ENCODE results near the gene HHATL. TPM values are rescaled to one million over a fixed set of nuclear protein-coding genes. Genes with fewer than 3 reads are reported as not detected.

HHATL gene, protein sequence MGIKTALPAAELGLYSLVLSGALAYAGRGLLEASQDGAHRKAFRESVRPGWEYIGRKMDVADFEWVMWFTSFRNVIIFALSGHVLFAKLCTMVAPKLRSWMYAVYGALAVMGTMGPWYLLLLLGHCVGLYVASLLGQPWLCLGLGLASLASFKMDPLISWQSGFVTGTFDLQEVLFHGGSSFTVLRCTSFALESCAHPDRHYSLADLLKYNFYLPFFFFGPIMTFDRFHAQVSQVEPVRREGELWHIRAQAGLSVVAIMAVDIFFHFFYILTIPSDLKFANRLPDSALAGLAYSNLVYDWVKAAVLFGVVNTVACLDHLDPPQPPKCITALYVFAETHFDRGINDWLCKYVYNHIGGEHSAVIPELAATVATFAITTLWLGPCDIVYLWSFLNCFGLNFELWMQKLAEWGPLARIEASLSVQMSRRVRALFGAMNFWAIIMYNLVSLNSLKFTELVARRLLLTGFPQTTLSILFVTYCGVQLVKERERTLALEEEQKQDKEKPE
- total RNA-seq (2014; rRNA removed; shearing (Covaris generic)), result not detected in 2 replicates

DNA sequence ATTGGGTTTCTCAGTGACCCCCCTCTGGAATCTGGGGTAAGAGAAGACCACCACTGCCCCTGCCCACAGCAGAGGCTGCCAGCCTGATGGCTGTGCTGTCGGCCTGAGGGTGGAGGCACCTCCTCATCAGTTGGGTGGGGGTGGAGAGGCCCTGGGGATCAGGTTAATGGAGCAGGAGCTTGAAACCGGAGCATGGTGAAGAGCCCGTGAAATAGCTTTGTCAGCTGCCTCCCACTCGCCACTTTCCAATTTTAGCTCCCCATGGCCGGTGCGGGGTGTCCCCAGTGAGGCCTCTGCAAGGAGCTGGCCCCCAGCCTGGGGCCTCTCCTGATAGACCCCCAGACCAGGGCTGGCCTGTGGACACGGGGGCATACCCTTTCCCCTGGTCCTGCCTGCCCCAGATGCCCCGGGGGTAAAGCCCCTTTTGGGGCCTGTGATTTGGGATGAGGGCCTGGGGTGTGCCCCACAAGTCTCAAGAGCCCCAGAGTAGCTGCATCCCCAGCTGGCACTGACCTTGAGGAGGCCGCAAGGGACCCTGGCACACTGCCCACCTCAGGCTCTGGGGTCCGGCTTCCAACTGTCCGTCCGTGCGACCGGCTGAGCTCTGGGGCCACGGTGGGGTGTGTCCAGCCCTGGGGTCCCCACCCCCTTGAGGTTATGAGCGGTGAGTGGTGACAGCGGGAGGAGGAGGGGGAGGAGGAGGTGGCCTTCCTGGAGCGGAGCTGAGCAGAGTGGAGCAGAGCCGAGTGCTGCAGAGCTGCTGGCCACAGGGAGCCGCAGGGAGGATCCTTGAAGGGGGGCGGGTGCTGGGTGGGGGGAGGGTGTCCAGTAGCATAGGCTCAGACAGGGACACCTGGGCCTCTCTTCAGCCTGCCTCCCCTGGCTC is at the start of gene HHATL:
Gene HHATL, minus strand, starts transcription at position 733 of the 886 bp plus-strand sequence. CDS start 1,972 bp downstream, outside the sequence.
- Histone ChIP-seq H3K27me3 (no peaks in the 10 kb centered on the region), H3K9me3 (replicated peaks) (no peaks in the 10 kb centered on the region), H3K36me3 (no peaks in the 10 kb centered on the region), H3K4me1 (no peaks in the 10 kb centered on the region; the same call in 1 of the 2 replicates), H3K27ac (no peak within 1 kb of the TSS), H3K4me3 (no peak within 1 kb of the TSS)
- DNase-seq, result no peak

DNA sequence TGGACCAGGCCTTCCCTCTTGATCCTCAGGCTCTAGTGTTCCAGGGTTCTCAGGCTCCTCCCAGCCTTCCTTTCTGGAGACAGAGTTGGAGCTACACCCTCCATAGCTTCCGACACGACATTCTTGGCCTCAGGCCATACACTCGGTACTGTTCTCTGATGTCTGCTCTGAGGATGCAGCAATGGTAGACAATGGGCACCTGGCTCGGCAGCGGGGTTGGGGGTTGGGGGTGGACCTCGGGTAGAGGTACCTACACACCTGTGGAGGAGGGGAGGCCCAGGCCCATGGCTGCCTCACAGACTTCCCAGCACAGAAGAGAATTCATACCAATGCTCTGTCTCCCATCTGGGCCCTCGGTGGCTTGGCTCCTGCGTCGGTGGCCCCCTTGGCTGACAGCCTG is 49.0 kb upstream of the HHATL start:
- Histone ChIP-seq H3K4me3 (no peak overlapping the region), H3K9me3 (replicated peaks) (no peaks in the 10 kb centered on the region), H3K4me1 (peaks cover 3% of the 10 kb centered on the region; the same call in 1 of the 2 replicates), H3K27me3 (no peaks in the 10 kb centered on the region), H3K36me3 (no peaks in the 10 kb centered on the region), H3K27ac (no peak overlapping the region)
- DNase-seq, result no peak

DNA sequence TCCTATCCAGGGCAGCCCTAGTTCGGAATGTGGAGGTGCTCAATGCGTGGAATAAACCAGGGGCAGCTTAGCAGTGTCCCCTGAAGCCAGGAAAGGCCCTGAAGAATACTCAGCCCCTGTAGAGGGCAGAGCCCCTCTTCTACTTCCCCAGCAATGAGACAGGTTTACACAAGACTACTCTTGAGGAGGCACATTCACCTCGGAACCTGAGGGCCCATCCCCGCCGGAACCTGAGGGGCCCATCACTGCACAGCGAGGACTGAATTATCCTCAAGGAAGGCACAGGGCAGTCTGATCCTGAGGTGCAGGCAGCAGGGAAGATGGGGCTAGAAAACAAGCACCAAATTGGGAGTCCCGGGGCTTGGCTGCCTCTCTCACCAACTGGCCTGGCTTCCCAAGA is 48.2 kb upstream of the HHATL start:
- H3K9me3 ChIP-seq (replicated peaks), result no peaks in the 10 kb centered on the region
- no peak for DNase-seq
- H3K27me3 ChIP-seq, result no peaks in the 10 kb centered on the region
- peaks cover 9% of the 10 kb centered on the region; the same call in 1 of the 2 replicates for H3K4me1 ChIP-seq
- H3K36me3 ChIP-seq, result no peaks in the 10 kb centered on the region
- no peak overlapping the region for H3K4me3 ChIP-seq
- no peak overlapping the region for H3K27ac ChIP-seq

DNA sequence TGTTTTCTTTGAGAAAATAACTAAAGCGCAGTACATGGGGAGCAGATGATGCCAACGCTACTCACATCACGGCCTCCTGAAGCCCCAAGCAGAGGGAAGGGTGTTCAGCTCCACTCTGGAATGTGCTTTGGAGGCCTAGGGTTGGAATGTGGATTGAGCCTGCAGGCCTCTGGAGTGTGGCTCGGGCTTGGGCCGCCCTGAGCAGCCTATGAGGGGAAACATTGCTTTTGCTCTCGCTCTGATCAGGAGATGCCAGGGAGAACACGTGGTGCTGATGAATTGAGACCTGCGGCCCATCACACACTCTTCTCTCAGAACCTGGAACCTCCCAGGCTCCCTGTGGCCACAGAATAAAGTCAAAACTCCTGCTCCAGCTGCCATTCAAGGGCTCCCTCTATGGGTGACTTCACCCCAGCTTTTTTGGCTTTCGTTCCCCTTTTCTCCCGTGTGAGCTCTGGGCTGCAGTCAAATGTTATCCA is 47.2 kb upstream of the HHATL start:
- peak in 1 of 2 experiments; percentile 34 for DNase-seq
- Histone ChIP-seq H3K36me3 (no peaks in the 10 kb centered on the region), H3K27me3 (no peaks in the 10 kb centered on the region), H3K27ac (no peak overlapping the region), H3K4me3 (no peak overlapping the region), H3K9me3 (replicated peaks) (no peaks in the 10 kb centered on the region), H3K4me1 (peaks cover 9% of the 10 kb centered on the region; the same call in 1 of the 2 replicates)

DNA sequence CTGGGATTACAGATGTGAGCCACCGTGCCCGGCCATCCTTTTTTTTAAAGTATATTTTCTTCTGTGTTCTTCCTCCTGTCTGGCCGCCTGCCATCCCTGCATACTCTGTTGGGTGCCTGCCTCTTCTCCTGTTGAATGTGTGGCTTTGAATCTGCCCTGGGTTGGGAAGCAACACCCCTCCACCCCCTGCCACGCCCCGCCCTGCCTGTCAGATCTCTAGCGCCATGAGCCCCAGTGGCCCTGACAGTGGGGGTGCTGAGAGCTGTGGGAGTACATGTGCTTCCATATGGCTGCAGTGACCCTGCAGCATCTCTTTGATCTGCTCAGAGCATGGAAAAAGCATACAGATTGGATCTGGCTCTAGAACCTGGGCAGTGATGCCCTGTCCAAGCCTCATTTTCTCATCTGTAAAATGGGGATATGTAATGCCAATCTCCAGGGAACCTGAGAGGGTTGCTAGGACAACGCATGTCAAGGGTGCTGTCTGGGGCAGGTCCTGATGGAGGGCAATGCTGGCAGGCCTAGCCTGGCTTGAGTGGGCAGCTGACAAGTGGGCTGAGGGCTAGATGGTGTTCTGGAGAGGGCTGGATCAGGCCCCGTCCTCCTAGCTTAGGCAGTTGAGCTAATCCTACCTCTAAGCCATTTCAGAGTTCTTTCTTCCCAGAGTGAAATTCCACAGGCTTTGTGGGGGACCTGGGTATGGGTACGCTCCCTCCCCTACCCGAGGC is 46.6 kb upstream of the HHATL start:
- no peaks in the 10 kb centered on the region for H3K27me3 ChIP-seq
- peaks cover 9% of the 10 kb centered on the region; the same call in 1 of the 2 replicates for H3K4me1 ChIP-seq
- no peaks in the 10 kb centered on the region for H3K9me3 ChIP-seq (replicated peaks)
- no peaks in the 10 kb centered on the region for H3K36me3 ChIP-seq
- no peak for DNase-seq
- no peak overlapping the region for H3K4me3 ChIP-seq
- H3K27ac ChIP-seq, result no peak overlapping the region

DNA sequence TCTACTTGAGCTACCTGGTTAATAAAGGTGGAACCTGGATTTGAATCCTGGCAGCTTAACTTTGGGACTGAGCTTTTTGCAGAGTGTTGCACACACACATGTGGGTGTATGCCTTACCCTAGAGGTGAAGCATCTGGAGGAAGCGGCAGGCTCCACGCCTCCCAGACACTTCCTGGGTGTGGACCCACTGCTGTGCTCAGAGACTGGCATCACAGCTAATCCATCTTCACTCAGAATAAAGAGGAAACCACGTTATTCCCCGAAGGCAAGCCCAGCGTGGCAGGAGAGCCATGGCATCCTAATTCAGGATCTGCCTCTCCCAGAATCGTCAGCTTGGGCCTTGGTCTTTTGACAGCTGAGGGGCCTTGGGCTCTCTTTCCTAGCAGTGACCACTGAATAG is 45.0 kb upstream of the HHATL start:
- Histone ChIP-seq H3K36me3 (no peaks in the 10 kb centered on the region), H3K4me1 (peaks cover 9% of the 10 kb centered on the region; the same call in 1 of the 2 replicates), H3K9me3 (replicated peaks) (no peaks in the 10 kb centered on the region), H3K27me3 (no peaks in the 10 kb centered on the region), H3K4me3 (no peak overlapping the region), H3K27ac (no peak overlapping the region)
- no peak for DNase-seq

GRCh38 chr3:42746455-42747450 is 44.2 kb upstream of the HHATL start:
- peak; percentile 42 to 67 for DNase-seq
- H3K9me3 ChIP-seq (replicated peaks), result no peaks in the 10 kb centered on the region
- peaks cover 9% of the 10 kb centered on the region; the same call in 1 of the 2 replicates for H3K4me1 ChIP-seq

DNA sequence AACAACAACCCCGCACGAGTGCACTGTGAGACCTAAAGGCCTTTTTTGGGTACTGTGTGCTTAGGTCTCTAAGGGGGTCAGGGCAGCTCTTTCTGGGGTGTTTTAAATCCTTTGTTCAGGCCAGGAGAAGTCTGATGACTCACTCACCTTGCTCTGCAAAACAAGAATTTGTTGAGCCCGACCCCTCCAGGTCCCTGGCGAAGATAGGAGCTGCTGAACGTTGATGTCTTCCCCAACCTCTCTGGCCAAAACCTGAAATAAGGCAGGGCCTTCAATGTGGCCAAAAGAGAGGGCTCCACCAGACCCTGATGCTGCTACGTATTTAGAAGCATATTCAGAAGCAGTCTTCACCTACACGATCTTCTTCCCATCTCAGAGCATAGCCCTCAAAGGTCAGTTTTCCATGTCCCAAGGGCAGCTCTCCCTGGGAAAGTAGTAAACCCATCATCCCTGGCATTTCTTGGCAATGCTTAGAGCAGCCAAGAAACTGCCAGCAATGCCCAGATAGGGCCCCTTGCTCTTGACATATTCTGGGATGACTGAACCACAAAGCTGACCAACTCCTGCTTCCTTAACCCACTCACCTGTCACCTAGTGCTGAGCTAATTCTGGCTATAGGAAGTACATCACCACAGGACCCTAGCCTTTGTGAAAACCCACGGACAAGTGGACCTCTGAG is 43.3 kb upstream of the HHATL start:
- no peak for DNase-seq
- Histone ChIP-seq H3K27ac (no peak overlapping the region), H3K4me1 (peaks cover 9% of the 10 kb centered on the region; the same call in 1 of the 2 replicates), H3K36me3 (no peaks in the 10 kb centered on the region), H3K9me3 (replicated peaks) (no peaks in the 10 kb centered on the region), H3K4me3 (no peak overlapping the region), H3K27me3 (no peaks in the 10 kb centered on the region)

More at GRCh38 chr3:42746455-42747450, 44.2 kb upstream of the HHATL start:
- H3K36me3 ChIP-seq, result no peaks in the 10 kb centered on the region
- no peaks in the 10 kb centered on the region for H3K27me3 ChIP-seq
- no peak overlapping the region for H3K4me3 ChIP-seq
- no peak overlapping the region for H3K27ac ChIP-seq

GRCh38 chr3:42745291-42745745 is 42.7 kb upstream of the HHATL start:
- Histone ChIP-seq H3K27me3 (no peaks in the 10 kb centered on the region), H3K27ac (no peak overlapping the region), H3K4me3 (no peak overlapping the region), H3K36me3 (no peaks in the 10 kb centered on the region), H3K9me3 (replicated peaks) (no peaks in the 10 kb centered on the region), H3K4me1 (peaks cover 9% of the 10 kb centered on the region; the same call in 1 of the 2 replicates)
- DNase-seq, result no peak

DNA sequence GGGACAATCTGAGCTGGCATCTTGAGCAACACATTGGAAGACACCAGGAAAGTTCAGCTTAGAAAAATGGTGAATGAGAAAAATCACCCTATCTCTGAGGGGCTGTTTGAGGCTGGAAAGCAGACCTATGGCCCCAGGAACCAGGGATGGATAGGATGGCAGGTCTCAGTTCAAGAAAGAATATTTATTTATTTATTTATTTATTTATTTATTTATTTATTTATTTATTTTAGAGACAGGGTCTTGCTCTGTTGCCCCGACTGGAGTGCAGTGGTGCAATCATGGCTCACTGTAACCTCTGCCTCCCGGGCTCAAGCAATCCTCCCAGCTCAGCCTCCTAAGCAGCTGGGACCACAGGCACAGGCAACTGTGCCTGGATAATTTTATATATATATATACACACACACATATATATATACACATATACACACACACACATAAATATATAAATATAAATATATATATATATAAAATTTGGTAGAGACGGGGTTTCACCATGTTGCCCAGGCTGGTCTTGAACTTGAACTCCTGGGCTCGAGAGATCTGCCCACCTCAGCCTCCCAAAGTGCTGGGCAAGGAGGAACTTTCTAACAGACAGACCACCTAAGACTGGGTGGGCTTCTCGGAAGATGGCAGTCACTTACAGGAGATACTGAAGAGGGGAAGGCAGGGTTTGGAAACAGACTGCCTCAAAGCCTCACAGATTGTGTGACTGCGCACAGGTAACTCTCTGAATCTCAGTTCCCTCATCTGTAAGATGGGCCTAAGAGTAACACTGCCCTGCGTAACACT is 40.8 kb upstream of the HHATL start:
- no peak for DNase-seq
- no peak overlapping the region for H3K4me3 ChIP-seq
- no peak overlapping the region for H3K27ac ChIP-seq
- no peaks in the 10 kb centered on the region for H3K9me3 ChIP-seq (replicated peaks)
- no peaks in the 10 kb centered on the region for H3K36me3 ChIP-seq
- H3K27me3 ChIP-seq, result no peaks in the 10 kb centered on the region
- peaks cover 9% of the 10 kb centered on the region; the same call in 1 of the 2 replicates for H3K4me1 ChIP-seq

GRCh38 chr3:42742688-42743087 is 40.1 kb upstream of the HHATL start:
- peaks cover 9% of the 10 kb centered on the region; the same call in 1 of the 2 replicates for H3K4me1 ChIP-seq
- H3K9me3 ChIP-seq (replicated peaks), result no peaks in the 10 kb centered on the region
- no peak for DNase-seq
- no peaks in the 10 kb centered on the region for H3K36me3 ChIP-seq
- H3K27me3 ChIP-seq, result no peaks in the 10 kb centered on the region
- H3K4me3 ChIP-seq, result no peak overlapping the region
- H3K27ac ChIP-seq, result no peak overlapping the region

- Histone ChIP-seq H3K4me3 (no peak overlapping the region), H3K27me3 (no peaks in the 10 kb centered on the region), H3K36me3 (no peaks in the 10 kb centered on the region), H3K27ac (no peak overlapping the region), H3K4me1 (peaks cover 9% of the 10 kb centered on the region; the same call in 1 of the 2 replicates), H3K9me3 (replicated peaks) (no peaks in the 10 kb centered on the region)
- DNase-seq, result no peak
Observed at GRCh38 chr3:42742259-42742658, 39.7 kb upstream of the HHATL start.
